ENCODE results near the gene ANKRA2. TPM values are rescaled to one million over a fixed set of nuclear protein-coding genes. Genes with fewer than 3 reads are reported as not detected.
A peak's percentile ranks its signal among the peaks of the same experiment; 100 is the strongest.

ANKRA2 gene
- polyA plus RNA-seq, 1 of the 3 experiments (the other 2 are of a cell fraction), result 14.5 TPM

- no peaks in the 10 kb centered on the region for H3K79me2 ChIP-seq (ENCODE audit: insufficient read depth)
- no peaks in the 10 kb centered on the region for H3K27me3 ChIP-seq (ENCODE audit: insufficient read depth)
- DNase-seq, result no peak
- H3K4me1 ChIP-seq (ENCODE audit: control insufficient read depth in 1 of 2, insufficient read depth in 2 of 2, low read depth in 1 of 2, low read length in 1 of 2), result peaks cover 0 to 7% of the 10 kb centered on the region in 2 experiments; a peak in 1 of 4 replicates
- TF ChIP-seq JUND (IDR thresholded peaks at IDR 0.05) (no peak), EZH2phosphoT487 (IDR thresholded peaks at IDR 0.05; ENCODE audit: borderline replicate concordance, low read depth) (no peak), USF1 (IDR thresholded peaks at IDR 0.05; ENCODE audit: borderline replicate concordance, low read depth) (no peak), MAX (IDR thresholded peaks at IDR 0.05; ENCODE audit: low read depth) (no peak), RXRA (IDR thresholded peaks at IDR 0.05; ENCODE audit: borderline replicate concordance, low read depth) (no peak), FOXM1 (IDR thresholded peaks at IDR 0.05; ENCODE audit: low read depth) (no peak), YY1 (IDR thresholded peaks at IDR 0.05; ENCODE audit: low read depth) (no peak), NRF1 (IDR thresholded peaks at IDR 0.05; ENCODE audit: low read depth, low read length) (no peak), SMC3 (IDR thresholded peaks at IDR 0.05; ENCODE audit: low read depth, low read length) (no peak), RAD21 (IDR thresholded peaks at IDR 0.05; ENCODE audit: low read length) (no peak), SIN3A (IDR thresholded peaks at IDR 0.05; ENCODE audit: borderline replicate concordance, low read depth, low read length) (no peak)
- ChIA-PET CTCF (no interaction called here), POLR2A (no interaction called here)
- H3K9ac ChIP-seq, result no peak overlapping the region
- 15% methylated on average over 5 of the region's 5 CpGs for WGBS (ENCODE audit: low lambda C conversion rate)
- H3K27ac ChIP-seq (ENCODE audit: low read depth in 2 of 2, low read length in 1 of 2), result no peak overlapping the region
- no peak overlapping the region for H3K4me2 ChIP-seq
- no peaks in the 10 kb centered on the region for H3K9me2 ChIP-seq
- no peaks in the 10 kb centered on the region for H3K9me3 ChIP-seq
- H2AFZ ChIP-seq (ENCODE audit: low read depth), result no peak overlapping the region
- no peaks in the 10 kb centered on the region for H4K20me1 ChIP-seq (ENCODE audit: insufficient read depth)
- no peak overlapping the region for H3K4me3 ChIP-seq (ENCODE audit: low read depth in 2 of 2, low read length in 1 of 2)
- peaks cover 6% of the 10 kb centered on the region for H3F3A ChIP-seq (replicated peaks; ENCODE audit: insufficient read depth)
- no peaks in the 10 kb centered on the region for H3K36me3 ChIP-seq (replicated peaks in 1 of 2; ENCODE audit: control insufficient read depth in 1 of 2, insufficient read depth in 2 of 2, low read length in 1 of 2)
These were observed 33.2 kb downstream of the ANKRA2 start for GRCh38 chr5:73532195-73532594.

GRCh38 chr5:73531356-73531755, 34.1 kb downstream of the ANKRA2 start:
- 83% methylated on average over 1 of the region's 1 CpG for WGBS (ENCODE audit: low lambda C conversion rate)
- Histone ChIP-seq H3K27ac (ENCODE audit: low read depth in 2 of 2, low read length in 1 of 2) (no peak overlapping the region), H4K20me1 (ENCODE audit: insufficient read depth) (no peaks in the 10 kb centered on the region), H3K79me2 (ENCODE audit: insufficient read depth) (no peaks in the 10 kb centered on the region), H2AFZ (ENCODE audit: low read depth) (no peak overlapping the region), H3K36me3 (replicated peaks in 1 of 2; ENCODE audit: control insufficient read depth in 1 of 2, insufficient read depth in 2 of 2, low read length in 1 of 2) (no peaks in the 10 kb centered on the region), H3K27me3 (ENCODE audit: insufficient read depth) (no peaks in the 10 kb centered on the region), H3K4me2 (peak overlapping the region; percentile 24; the same call in 1 of the 2 replicates), H3K4me1 (ENCODE audit: control insufficient read depth in 1 of 2, insufficient read depth in 2 of 2, low read depth in 1 of 2, low read length in 1 of 2) (peaks cover 0 to 7% of the 10 kb centered on the region in 2 experiments; a peak in 1 of 4 replicates), H3F3A (replicated peaks; ENCODE audit: insufficient read depth) (peaks cover 6% of the 10 kb centered on the region), H3K9ac (no peak overlapping the region), H3K4me3 (ENCODE audit: low read depth in 2 of 2, low read length in 1 of 2) (no peak overlapping the region), H3K9me2 (no peaks in the 10 kb centered on the region), H3K9me3 (no peaks in the 10 kb centered on the region)
- TF ChIP-seq EZH2phosphoT487 (IDR thresholded peaks at IDR 0.05; ENCODE audit: borderline replicate concordance, low read depth) (no peak), CHD2 (IDR thresholded peaks at IDR 0.05; ENCODE audit: low read length, partially characterized antibody) (no peak), JUND (IDR thresholded peaks at IDR 0.05) (no peak), NFIC (IDR thresholded peaks at IDR 0.05; ENCODE audit: borderline replicate concordance) (no peak), FOSL2 (IDR thresholded peaks at IDR 0.05; ENCODE audit: borderline replicate concordance, low read depth) (no peak), FOXJ3 (CRISPR knock-in tag; IDR thresholded peaks at IDR 0.05) (no peak), ZBTB33 (IDR thresholded peaks at IDR 0.05; ENCODE audit: borderline replicate concordance, low read depth) (no peak), NRF1 (IDR thresholded peaks at IDR 0.05; ENCODE audit: low read depth, low read length) (no peak), GABPA (IDR thresholded peaks at IDR 0.05; ENCODE audit: low read depth) (no peak), CTCF (IDR thresholded peaks at IDR 0.05) (no peak), EP300 (IDR thresholded peaks at IDR 0.05; ENCODE audit: borderline replicate concordance in 1 of 2, low read depth in 1 of 2, low read length in 1 of 2) (no peak), RAD21 (IDR thresholded peaks at IDR 0.05; ENCODE audit: low read length) (no peak)
- no peak for DNase-seq
- ChIA-PET CTCF (interaction anchor here (1.5 kb wide), 2 partner anchors 11 kb away, joined by 5 to 6 read pairs; no protein-coding TSS in a partner anchor), POLR2A (no interaction called here)

Data from SK-N-SH (cell line).